A204.1 (cell line): ENCODE results near the gene FNDC3B.

ENCODE experiments used
- FAIRE-seq: peaks from 2 replicates; lab custom pipeline; 2012; peaks lifted over from hg19 to GRCh38; lab: Jason Lieb, UNC

FNDC3B gene

GRCh38 chr3:172315401-172316091 is 276.2 kb downstream of the FNDC3B start:
- no peak for FAIRE-seq

GRCh38 chr3:172316758-172317157 is 277.4 kb downstream of the FNDC3B start:
- no peak for FAIRE-seq

GRCh38 chr3:172317481-172317880 is 278.1 kb downstream of the FNDC3B start:
- FAIRE-seq = no peak

GRCh38 chr3:172317984-172318383 is 278.6 kb downstream of the FNDC3B start:
- FAIRE-seq = no peak

GRCh38 chr3:172319595-172319994 is 280.2 kb downstream of the FNDC3B start:
- FAIRE-seq = no peak

- FAIRE-seq = no peak
Observed at GRCh38 chr3:172320468-172320867, 281.1 kb downstream of the FNDC3B start.

- no peak for FAIRE-seq
Observed at GRCh38 chr3:172321035-172321434, 281.7 kb downstream of the FNDC3B start.

- no peak for FAIRE-seq
Observed at GRCh38 chr3:172323894-172324610, 284.7 kb downstream of the FNDC3B start.

- no peak for FAIRE-seq
Observed at GRCh38 chr3:172324611-172325203, 285.3 kb downstream of the FNDC3B start.

- no peak for FAIRE-seq
Observed at GRCh38 chr3:172325461-172325860, 286.1 kb downstream of the FNDC3B start.

- FAIRE-seq = no peak
Observed at GRCh38 chr3:172326993-172327392, 287.6 kb downstream of the FNDC3B start.

GRCh38 chr3:172328282-172328681 is 288.9 kb downstream of the FNDC3B start:
- FAIRE-seq = no peak

- FAIRE-seq = no peak
Observed at GRCh38 chr3:172329070-172329469, 289.7 kb downstream of the FNDC3B start.

GRCh38 chr3:172330413-172330812 is 291.0 kb downstream of the FNDC3B start:
- no peak for FAIRE-seq

- peak; percentile 91 for FAIRE-seq
Observed at GRCh38 chr3:172332256-172333041, 293.1 kb downstream of the FNDC3B start.

- FAIRE-seq = no peak
Observed at GRCh38 chr3:172333042-172333377, 293.6 kb downstream of the FNDC3B start.

- no peak for FAIRE-seq
Observed at GRCh38 chr3:172333692-172334457, 294.5 kb downstream of the FNDC3B start.

GRCh38 chr3:172334671-172335207 is 295.4 kb downstream of the FNDC3B start:
- FAIRE-seq = no peak

GRCh38 chr3:172339892-172340291 is 300.5 kb downstream of the FNDC3B start:
- no peak for FAIRE-seq

GRCh38 chr3:172340583-172340982 is 301.2 kb downstream of the FNDC3B start:
- no peak for FAIRE-seq

- FAIRE-seq = peak; percentile 89
Observed at GRCh38 chr3:172341482-172342059, 302.2 kb downstream of the FNDC3B start.
